Right atrium auricular region (tissue), 2 donors: ENCODE results near the gene B4GALT2. TPM values are rescaled to one million over a fixed set of nuclear protein-coding genes. Genes with fewer than 3 reads are reported as not detected.
A peak's percentile ranks its signal among the peaks of the same experiment; 100 is the strongest.

Experiments
- DNase-seq: peaks from one replicate; pipeline ENCODE4 v3.0.0-alpha.2; 2019; ENCODE audit warnings: low spot score
- H3K27ac ChIP-seq, 2 donors: fragments of 200-600 bp; sonication (generic); 1 replicate in 1 of 2; 2 replicates in 1 of 2; pipeline ENCODE4 v1.5.1; 2016 to 2019
- H3K27me3 ChIP-seq, 2 donors: fragments of 200-600 bp; sonication (generic); one replicate each; pipeline versions ENCODE4 v1.5.1 to v1.6.0; 2017 to 2019
- H3K36me3 ChIP-seq: fragments of 200-600 bp; sonication (generic); one replicate; pipeline ENCODE4 v1.5.1; 2016
- H3K4me1 ChIP-seq, 2 donors: fragments of 200-600 bp; sonication (generic); one replicate each; pipeline versions ENCODE4 v1.5.1 to v1.6.0; 2017 to 2019
- H3K4me3 ChIP-seq, 2 donors: fragments of 200-600 bp; sonication (generic); 1 replicate in 1 of 2; 2 replicates in 1 of 2; pipeline ENCODE4 v1.5.1; 2017 to 2019; ENCODE audit warnings: mild to moderate bottlenecking in 1 of 2, moderate library complexity in 1 of 2
- H3K9me3 ChIP-seq, 2 donors: fragments of 200-600 bp; sonication (generic); one replicate each; pipeline ENCODE4 v1.5.1; 2019
- total RNA-seq, 2 donors: library from RNA; depleted of rRNA; stranded (reverse); fragments of >200 nt; gene quantifications; one replicate each; pipeline ENCODE4 v1.1.0, GENCODE V29; 2016
- TF ChIP-seq, protein P1 (sequence below), 2 donors: fragments of 200-600 bp; sonication (generic); IDR thresholded peaks; one replicate each; pipeline ENCODE4 v1.5.1; 2019; ENCODE audit warnings: antibody characterized with exemption in 2 of 2

Gene B4GALT2, protein sequence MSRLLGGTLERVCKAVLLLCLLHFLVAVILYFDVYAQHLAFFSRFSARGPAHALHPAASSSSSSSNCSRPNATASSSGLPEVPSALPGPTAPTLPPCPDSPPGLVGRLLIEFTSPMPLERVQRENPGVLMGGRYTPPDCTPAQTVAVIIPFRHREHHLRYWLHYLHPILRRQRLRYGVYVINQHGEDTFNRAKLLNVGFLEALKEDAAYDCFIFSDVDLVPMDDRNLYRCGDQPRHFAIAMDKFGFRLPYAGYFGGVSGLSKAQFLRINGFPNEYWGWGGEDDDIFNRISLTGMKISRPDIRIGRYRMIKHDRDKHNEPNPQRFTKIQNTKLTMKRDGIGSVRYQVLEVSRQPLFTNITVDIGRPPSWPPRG
- 10 to 100 TPM; 33.0 to 48.5 TPM for total RNA-seq

DNA sequence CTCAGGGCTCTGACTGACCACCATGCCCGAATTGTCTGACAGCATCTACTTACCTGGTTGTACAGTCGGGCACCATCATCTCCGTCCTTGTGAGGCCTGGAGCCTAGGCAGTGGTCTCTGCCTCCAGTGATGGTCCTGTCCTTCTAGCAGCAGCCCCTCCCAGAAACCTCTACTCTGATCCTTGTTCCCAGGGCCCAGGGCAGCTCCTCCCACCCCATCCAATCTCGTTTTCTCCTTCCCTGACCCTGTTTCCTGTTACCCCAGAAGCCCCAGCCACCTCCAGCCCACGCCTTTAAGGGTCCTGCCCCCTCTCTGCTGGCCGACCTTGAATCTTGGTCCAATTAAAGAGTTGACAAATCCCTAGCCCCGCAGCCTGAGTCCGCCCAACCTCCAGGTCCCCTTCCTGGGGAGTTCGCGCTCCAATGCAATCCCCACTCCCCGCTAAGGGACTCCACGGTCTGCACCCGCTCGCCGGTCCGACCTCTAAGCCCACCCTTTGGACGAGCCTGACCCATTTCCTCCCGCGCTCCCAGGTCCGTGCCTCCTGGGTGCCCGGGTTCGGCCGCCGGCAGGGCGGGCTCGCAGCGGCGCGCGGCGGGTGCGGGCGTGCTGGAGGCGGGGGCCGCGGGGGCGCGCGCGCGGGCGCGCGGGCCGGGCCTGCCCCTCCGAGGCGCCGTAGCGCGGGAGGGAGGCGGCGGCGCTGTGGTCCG, at the start of gene B4GALT2:
B4GALT2 (plus strand) TSS at position 660 of the 710 bp plus-strand sequence. CDS start 1,951 bp downstream, outside the sequence.
- Histone ChIP-seq H3K36me3 (peaks cover 21% of the 10 kb centered on the region), H3K4me3 (peak within 1 kb of the TSS; percentile 77 to 81), H3K27ac (peak within 1 kb of the TSS; percentile 48 to 62), H3K27me3 (no peaks in the 10 kb centered on the region), H3K9me3 (no peaks in the 10 kb centered on the region), H3K4me1 (peaks cover 3 to 51% of the 10 kb centered on the region in 2 donors)
- TF ChIP-seq, protein P1, sequence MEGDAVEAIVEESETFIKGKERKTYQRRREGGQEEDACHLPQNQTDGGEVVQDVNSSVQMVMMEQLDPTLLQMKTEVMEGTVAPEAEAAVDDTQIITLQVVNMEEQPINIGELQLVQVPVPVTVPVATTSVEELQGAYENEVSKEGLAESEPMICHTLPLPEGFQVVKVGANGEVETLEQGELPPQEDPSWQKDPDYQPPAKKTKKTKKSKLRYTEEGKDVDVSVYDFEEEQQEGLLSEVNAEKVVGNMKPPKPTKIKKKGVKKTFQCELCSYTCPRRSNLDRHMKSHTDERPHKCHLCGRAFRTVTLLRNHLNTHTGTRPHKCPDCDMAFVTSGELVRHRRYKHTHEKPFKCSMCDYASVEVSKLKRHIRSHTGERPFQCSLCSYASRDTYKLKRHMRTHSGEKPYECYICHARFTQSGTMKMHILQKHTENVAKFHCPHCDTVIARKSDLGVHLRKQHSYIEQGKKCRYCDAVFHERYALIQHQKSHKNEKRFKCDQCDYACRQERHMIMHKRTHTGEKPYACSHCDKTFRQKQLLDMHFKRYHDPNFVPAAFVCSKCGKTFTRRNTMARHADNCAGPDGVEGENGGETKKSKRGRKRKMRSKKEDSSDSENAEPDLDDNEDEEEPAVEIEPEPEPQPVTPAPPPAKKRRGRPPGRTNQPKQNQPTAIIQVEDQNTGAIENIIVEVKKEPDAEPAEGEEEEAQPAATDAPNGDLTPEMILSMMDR (IDR thresholded peaks at IDR 0.05) = no peak
- DNase-seq = no peak

DNA sequence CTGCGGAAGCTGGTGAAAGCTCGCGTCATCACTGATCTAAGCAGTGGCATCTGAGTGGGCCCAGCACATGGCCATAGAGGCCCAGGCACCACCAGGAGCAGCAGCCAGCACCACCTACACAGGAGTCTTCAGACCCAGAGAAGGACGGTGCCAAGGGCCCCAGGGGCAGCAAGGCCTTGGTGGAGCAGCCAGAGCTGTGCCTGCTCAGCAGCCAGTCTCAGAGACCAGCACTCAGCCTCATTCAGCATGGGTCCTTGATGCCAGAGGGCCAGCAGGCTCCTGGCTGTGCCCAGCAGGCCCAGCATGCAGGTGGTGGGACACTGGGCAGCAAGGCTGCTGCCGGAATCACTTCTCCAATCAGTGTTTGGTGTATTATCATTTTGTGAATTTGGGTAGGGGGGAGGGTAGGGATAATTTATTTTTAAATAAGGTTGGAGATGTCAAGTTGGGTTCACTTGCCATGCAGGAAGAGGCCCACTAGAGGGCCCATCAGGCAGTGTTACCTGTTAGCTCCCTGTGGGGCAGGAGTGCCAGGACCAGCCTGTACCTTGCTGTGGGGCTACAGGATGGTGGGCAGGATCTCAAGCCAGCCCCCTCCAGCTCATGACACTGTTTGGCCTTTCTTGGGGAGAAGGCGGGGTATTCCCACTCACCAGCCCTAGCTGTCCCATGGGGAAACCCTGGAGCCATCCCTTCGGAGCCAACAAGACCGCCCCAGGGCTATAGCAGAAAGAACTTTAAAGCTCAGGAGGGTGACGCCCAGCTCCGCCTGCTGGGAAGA, 48.7 kb upstream of the B4GALT2 start:
- peaks cover 0 to 3% of the 10 kb centered on the region in 2 donors for H3K27me3 ChIP-seq

DNA sequence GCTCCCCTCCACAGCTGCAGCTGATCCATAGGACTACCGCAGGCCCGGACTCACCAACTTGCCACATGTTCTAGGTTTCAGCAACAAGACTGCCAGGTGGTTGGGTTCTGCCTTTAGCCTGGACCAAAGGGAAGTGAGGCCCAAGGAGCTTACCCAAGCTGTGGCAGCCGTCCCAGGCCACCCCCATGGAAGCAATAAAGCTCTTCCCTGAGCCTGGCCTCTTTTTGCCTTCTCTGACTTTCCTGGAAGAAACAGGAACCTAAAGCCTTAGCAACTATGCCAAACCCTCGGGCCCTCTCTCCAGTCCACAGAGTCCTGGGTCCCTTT, 48.1 kb upstream of the B4GALT2 start:
- no peaks in the 10 kb centered on the region for H3K36me3 ChIP-seq

More for the DNA sequence above, 48.7 kb upstream of the B4GALT2 start:
- no peak for DNase-seq
- no peak overlapping the region for H3K27ac ChIP-seq
- no peaks in the 10 kb centered on the region for H3K36me3 ChIP-seq
- H3K9me3 ChIP-seq = no peaks in the 10 kb centered on the region
- H3K4me1 ChIP-seq = peaks cover 0 to 21% of the 10 kb centered on the region in 2 donors
- TF ChIP-seq, protein P1 (IDR thresholded peaks at IDR 0.05) = peak; percentile 18 to 32
- no peak overlapping the region for H3K4me3 ChIP-seq

DNA sequence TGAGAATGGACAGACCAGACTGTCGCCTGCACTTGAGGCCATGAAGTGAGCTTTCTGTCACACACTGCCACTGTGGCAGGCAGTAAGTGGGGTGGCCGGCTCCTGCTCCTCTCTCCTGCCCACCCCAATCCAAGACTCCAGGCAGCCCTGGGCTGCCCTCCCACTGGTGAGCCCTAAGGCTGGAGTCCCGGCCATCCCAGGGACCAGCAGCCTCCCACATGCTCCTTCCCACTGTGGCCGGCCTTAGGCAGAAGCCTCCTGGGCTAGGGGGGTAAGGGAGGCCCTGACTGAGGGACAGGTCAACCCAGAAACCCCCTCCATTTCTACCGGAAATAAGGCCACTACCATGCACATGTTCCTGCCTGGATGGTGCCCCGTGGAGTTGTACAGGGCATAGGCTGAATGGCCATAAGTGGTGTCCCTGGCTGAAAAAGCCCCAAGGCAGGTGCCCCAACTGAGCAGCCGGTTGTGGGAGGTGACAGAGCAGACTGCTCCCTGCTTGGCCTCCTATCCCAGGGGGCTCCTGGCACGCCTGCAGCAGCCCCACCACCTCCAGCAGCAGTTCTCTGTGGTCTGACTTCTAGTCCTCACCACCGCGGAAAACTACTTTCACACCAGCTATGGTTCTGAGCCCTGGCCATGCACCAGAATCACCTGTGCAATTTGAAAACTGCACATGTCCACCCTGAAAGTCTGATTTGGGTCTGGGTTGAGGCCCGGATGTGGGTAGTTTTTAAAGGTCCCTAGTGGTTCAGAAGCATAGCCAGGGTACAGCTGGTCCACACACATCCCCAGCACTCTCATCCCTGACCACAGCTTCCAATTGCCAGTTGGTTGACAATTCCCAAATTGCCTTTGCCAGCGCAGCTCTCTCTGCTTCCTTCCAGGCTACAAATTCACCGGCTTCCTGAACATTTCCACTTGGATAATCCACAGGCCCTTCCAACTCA, 47.0 kb upstream of the B4GALT2 start:
- Histone ChIP-seq H3K4me1 (peaks cover 0 to 31% of the 10 kb centered on the region in 2 donors), H3K27ac (no peak overlapping the region), H3K36me3 (no peaks in the 10 kb centered on the region), H3K27me3 (peaks cover 0 to 3% of the 10 kb centered on the region in 2 donors), H3K4me3 (no peak overlapping the region), H3K9me3 (no peaks in the 10 kb centered on the region)
- DNase-seq = no peak
- TF ChIP-seq, protein P1 (IDR thresholded peaks at IDR 0.05) = no peak

More for the DNA sequence above, 48.1 kb upstream of the B4GALT2 start:
- Histone ChIP-seq H3K4me1 (peaks cover 0 to 23% of the 10 kb centered on the region in 2 donors), H3K27ac (no peak overlapping the region), H3K9me3 (no peaks in the 10 kb centered on the region), H3K4me3 (no peak overlapping the region), H3K27me3 (peaks cover 0 to 3% of the 10 kb centered on the region in 2 donors)
- TF ChIP-seq, protein P1 (IDR thresholded peaks at IDR 0.05) = no peak
- DNase-seq = no peak
